Esophagus squamous epithelium (tissue), 4 donors: Measurements from ENCODE around the gene NSMCE4A.

Source experiments
- CTCF ChIP-seq, 6 experiments: fragments of 450-650 bp in 4 of 6; fragments of 200-600 bp in 2 of 6; sonication (generic) in 2 of 6; IDR thresholded peaks; one replicate each; pipeline ENCODE4 v1.5.1; 2016 to 2019; ENCODE audit warnings: antibody characterized with exemption in 6 of 6, mild to moderate bottlenecking in 4 of 6, moderate library complexity in 4 of 6
- POLR2A ChIP-seq, 4 donors: fragments of 450-650 bp; IDR thresholded peaks; one replicate each; pipeline ENCODE4 v1.6.1; 2017; ENCODE audit warnings: antibody characterized with exemption in 4 of 4, mild to moderate bottlenecking in 4 of 4, moderate library complexity in 3 of 4

DNA sequence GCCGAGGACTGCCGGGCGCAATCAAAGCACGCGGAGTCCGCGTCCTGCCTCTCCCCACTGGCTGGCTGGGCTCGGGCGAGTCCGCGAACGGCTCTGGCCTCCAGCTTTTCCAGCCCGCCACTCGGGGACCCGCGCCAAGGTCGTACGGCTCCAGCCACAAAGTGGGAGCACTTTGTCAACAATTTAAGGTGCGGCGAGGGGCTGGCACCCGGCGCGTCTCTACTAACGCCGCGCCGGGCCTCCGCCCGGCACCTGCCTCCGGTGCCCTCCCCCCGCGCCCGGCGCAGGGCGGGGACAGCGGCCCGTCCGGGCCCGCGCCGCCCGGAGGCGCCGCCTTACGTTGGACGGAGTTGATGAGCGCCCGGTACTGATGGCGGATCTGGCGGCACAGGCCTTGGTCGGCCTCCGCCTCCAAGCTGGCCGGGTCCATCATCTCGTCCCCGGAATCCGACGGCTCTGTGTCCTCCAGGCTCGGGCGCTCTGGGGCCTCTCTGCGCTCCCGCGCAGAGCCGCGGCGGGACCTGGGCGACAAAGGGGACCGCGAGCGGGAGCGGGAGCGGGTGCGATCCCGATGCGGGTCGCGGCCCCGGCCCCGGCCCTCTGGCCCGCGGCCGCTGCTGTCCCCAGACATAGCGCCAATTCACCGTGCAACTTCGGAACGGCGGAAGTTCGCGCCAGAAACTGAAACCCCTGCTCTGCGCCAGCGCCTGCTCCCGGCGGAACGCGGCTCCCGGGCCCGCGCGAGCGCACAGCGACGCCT, at the start of gene NSMCE4A:
- TF ChIP-seq CTCF (IDR thresholded peaks at IDR 0.05): peak in 3 of 6 experiments; percentile 64 to 77 (median 71)
- peak in 2 of 4 donors; percentile 51 to 67 for TF ChIP-seq POLR2A (IDR thresholded peaks at IDR 0.05)
